Brain microvascular endothelial cell (primary cell): ENCODE results near the gene GP1BB.

Experiments
- DNase-seq: peaks from one replicate; pipeline ENCODE4 v3.0.0-alpha.2; 2020
- H3K27ac ChIP-seq: fragments of 250-450 bp; sonication (Bioruptor Pico); 2 replicates; pipeline ENCODE4 v1.5.1; 2020; ENCODE audit warnings: mild to moderate bottlenecking, moderate library complexity
- H3K27me3 ChIP-seq: fragments of 250-450 bp; sonication (Bioruptor Pico); replicated peaks from 2 replicates; pipeline ENCODE4 v1.5.1; 2020; ENCODE audit warnings: mild to moderate bottlenecking
- H3K36me3 ChIP-seq: fragments of 250-450 bp; sonication (Bioruptor Pico); replicated peaks from 2 replicates; pipeline ENCODE4 v1.5.1; 2020; ENCODE audit warnings: mild to moderate bottlenecking
- H3K4me3 ChIP-seq: 2 replicates; pipeline ENCODE4 v1.5.1; 2011; ENCODE audit warnings: low read depth, mild to moderate bottlenecking, control low read depth, low read length, moderate library complexity
- CTCF ChIP-seq: IDR thresholded peaks from 2 replicates; pipeline ENCODE4 v1.5.1; 2011; ENCODE audit warnings: low read depth, mild to moderate bottlenecking, moderate library complexity, low read length, control low read depth, inconsistent platforms; ENCODE audit errors: missing control alignments
- in situ Hi-C: cut with HindIII; loops from 2 replicates; pipeline ENCODE4 v1.10.0; 2017; ENCODE audit warnings: low sequenced_read_pairs, low pct_ligation_motif_present

Gene GP1BB

GRCh38 chr22:19700790-19701419 lies 22.4 kb upstream of the GP1BB start:
- in situ Hi-C loops: no loop called here

GRCh38 chr22:19701420-19702145 lies 21.8 kb upstream of the GP1BB start:
- no peak for DNase-seq
- no peaks in the 10 kb centered on the region for H3K27me3 ChIP-seq
- no peak for TF ChIP-seq CTCF
- H3K27ac ChIP-seq: no peak overlapping the region
- no peak overlapping the region for H3K4me3 ChIP-seq
- in situ Hi-C loops: no loop called here
- H3K36me3 ChIP-seq: no peaks in the 10 kb centered on the region

More at GRCh38 chr22:19700790-19701419, 22.4 kb upstream of the GP1BB start:
- H3K4me3 ChIP-seq: no peak overlapping the region
- TF ChIP-seq CTCF: no peak
- no peaks in the 10 kb centered on the region for H3K36me3 ChIP-seq
- no peak for DNase-seq
- H3K27ac ChIP-seq: no peak overlapping the region
- no peaks in the 10 kb centered on the region for H3K27me3 ChIP-seq

- DNase-seq: no peak
- Histone ChIP-seq H3K27me3 (peaks cover under 1% of the 10 kb centered on the region), H3K36me3 (no peaks in the 10 kb centered on the region), H3K4me3 (no peak overlapping the region), H3K27ac (no peak overlapping the region)
- in situ Hi-C loops: no loop called here
- TF ChIP-seq CTCF: no peak
Measured at GRCh38 chr22:19703869-19704268, 19.5 kb upstream of the GP1BB start.

GRCh38 chr22:19704355-19705015 lies 18.9 kb upstream of the GP1BB start:
- no peak for DNase-seq
- no peak overlapping the region for H3K27ac ChIP-seq
- no peak for TF ChIP-seq CTCF
- H3K27me3 ChIP-seq: peaks cover 2% of the 10 kb centered on the region
- no peak overlapping the region for H3K4me3 ChIP-seq
- no peaks in the 10 kb centered on the region for H3K36me3 ChIP-seq
- in situ Hi-C loops: no loop called here

GRCh38 chr22:19705181-19705934 lies 18.0 kb upstream of the GP1BB start:
- Histone ChIP-seq H3K27me3 (peaks cover 2% of the 10 kb centered on the region), H3K4me3 (no peak overlapping the region), H3K27ac (no peak overlapping the region), H3K36me3 (no peaks in the 10 kb centered on the region)
- in situ Hi-C loops: no loop called here
- no peak for DNase-seq
- peak; percentile 31 for TF ChIP-seq CTCF
